ENCODE data around the gene TIE1.

DNA sequence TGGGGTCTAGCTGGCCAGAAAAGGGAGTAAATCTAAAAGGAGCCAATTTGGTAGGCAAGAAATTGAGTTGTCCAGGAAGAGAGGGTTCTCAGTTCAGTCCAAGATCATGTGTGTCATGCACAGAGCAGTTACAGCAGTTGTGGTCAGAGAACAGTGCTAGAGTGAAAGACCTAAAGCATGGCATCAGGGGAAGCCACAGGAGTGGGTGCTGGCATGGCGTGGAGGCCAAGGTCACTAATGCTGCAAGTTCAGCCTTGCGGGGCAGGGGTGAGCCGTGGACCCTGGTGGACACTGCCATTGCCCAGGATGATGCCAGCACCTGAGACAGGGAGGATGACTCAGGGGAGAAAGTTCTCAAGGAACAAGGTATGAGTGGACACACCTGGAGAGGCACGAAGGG is 47.6 kb upstream of the TIE1 start:
- TF ChIP-seq, protein P1, sequence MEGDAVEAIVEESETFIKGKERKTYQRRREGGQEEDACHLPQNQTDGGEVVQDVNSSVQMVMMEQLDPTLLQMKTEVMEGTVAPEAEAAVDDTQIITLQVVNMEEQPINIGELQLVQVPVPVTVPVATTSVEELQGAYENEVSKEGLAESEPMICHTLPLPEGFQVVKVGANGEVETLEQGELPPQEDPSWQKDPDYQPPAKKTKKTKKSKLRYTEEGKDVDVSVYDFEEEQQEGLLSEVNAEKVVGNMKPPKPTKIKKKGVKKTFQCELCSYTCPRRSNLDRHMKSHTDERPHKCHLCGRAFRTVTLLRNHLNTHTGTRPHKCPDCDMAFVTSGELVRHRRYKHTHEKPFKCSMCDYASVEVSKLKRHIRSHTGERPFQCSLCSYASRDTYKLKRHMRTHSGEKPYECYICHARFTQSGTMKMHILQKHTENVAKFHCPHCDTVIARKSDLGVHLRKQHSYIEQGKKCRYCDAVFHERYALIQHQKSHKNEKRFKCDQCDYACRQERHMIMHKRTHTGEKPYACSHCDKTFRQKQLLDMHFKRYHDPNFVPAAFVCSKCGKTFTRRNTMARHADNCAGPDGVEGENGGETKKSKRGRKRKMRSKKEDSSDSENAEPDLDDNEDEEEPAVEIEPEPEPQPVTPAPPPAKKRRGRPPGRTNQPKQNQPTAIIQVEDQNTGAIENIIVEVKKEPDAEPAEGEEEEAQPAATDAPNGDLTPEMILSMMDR (conservative IDR thresholded peaks at IDR 0.05; ENCODE audit: low read depth, low read length): no peak
- TF ChIP-seq EZH2 (IDR thresholded peaks at IDR 0.05; ENCODE audit: borderline replicate concordance, low read depth, low read length, poor library complexity, severe bottlenecking): no peak
